Uterus (tissue), 4 donors: Measurements from ENCODE around the gene TGFBI. TPM values are rescaled to one million over a fixed set of nuclear protein-coding genes. Genes with fewer than 3 reads are reported as not detected.

Experiments
- DNase-seq, 2 donors: peaks; one replicate each; pipeline ENCODE4 v3.0.0-alpha.2; 2019 to 2020
- H3K27ac ChIP-seq, 2 donors: fragments of 200-600 bp; sonication (generic); 1 replicate in 1 of 2; 2 replicates in 1 of 2; pipeline ENCODE4 v1.5.1; 2016 to 2018
- H3K27me3 ChIP-seq, 2 donors: fragments of 200-600 bp; sonication (generic); one replicate each; pipeline ENCODE4 v1.5.1; 2018 to 2019; ENCODE audit warnings: control low read depth in 1 of 2
- H3K36me3 ChIP-seq, 2 donors: fragments of 200-600 bp; sonication (generic); one replicate each; pipeline ENCODE4 v1.5.1; 2019; ENCODE audit warnings: control low read depth in 1 of 2
- H3K4me1 ChIP-seq, 2 donors: fragments of 200-600 bp; sonication (generic); one replicate each; pipeline ENCODE4 v1.5.1; 2018 to 2019; ENCODE audit warnings: control low read depth in 1 of 2
- H3K4me3 ChIP-seq, 2 donors: fragments of 200-600 bp; sonication (generic); 1 replicate in 1 of 2; 2 replicates in 1 of 2; pipeline ENCODE4 v1.5.1; 2018 to 2019; ENCODE audit warnings: mild to moderate bottlenecking in 1 of 2
- H3K9me3 ChIP-seq, 2 donors: fragments of 200-600 bp; sonication (generic); one replicate each; pipeline ENCODE4 v1.5.1; 2019; ENCODE audit warnings: control low read depth in 1 of 2
- POLR2A ChIP-seq, 2 donors: fragments of 450-650 bp; IDR thresholded peaks; one replicate each; pipeline ENCODE4 v1.6.1; 2016; ENCODE audit warnings: antibody characterized with exemption in 2 of 2, mild to moderate bottlenecking in 1 of 2, moderate library complexity in 1 of 2
- intact Hi-C: fragments of 100-400 bp; cut with DNase I; formaldehyde crosslinking; loops from one replicate; pipeline ENCODE4 v1.15.1; 2023; ENCODE audit warnings: low total_unique reads
- total RNA-seq, 4 donors: library from RNA; depleted of rRNA in 3 of 4; stranded (reverse); fragments of >200 nt in 3 of 4; gene quantifications; one replicate each; pipeline versions ENCODE4 v1.1.0 to v1.2.4, GENCODE V29; 2014 to 2023
- TF ChIP-seq, protein P1 (sequence below), 4 experiments: fragments of 200-600 bp in 2 of 4; fragments of 450-650 bp in 2 of 4; sonication (generic) in 2 of 4; IDR thresholded peaks; one replicate each; pipeline ENCODE4 v1.5.1; 2016 to 2019; ENCODE audit warnings: antibody characterized with exemption in 4 of 4, mild to moderate bottlenecking in 2 of 4, moderate library complexity in 1 of 4
- donor health status: DM: yes; HTN: yes; CAD: no.

Gene TGFBI
- total RNA-seq, 4 donors from 2014 or later: 27.9 to 293 (median 38.7) TPM

DNA sequence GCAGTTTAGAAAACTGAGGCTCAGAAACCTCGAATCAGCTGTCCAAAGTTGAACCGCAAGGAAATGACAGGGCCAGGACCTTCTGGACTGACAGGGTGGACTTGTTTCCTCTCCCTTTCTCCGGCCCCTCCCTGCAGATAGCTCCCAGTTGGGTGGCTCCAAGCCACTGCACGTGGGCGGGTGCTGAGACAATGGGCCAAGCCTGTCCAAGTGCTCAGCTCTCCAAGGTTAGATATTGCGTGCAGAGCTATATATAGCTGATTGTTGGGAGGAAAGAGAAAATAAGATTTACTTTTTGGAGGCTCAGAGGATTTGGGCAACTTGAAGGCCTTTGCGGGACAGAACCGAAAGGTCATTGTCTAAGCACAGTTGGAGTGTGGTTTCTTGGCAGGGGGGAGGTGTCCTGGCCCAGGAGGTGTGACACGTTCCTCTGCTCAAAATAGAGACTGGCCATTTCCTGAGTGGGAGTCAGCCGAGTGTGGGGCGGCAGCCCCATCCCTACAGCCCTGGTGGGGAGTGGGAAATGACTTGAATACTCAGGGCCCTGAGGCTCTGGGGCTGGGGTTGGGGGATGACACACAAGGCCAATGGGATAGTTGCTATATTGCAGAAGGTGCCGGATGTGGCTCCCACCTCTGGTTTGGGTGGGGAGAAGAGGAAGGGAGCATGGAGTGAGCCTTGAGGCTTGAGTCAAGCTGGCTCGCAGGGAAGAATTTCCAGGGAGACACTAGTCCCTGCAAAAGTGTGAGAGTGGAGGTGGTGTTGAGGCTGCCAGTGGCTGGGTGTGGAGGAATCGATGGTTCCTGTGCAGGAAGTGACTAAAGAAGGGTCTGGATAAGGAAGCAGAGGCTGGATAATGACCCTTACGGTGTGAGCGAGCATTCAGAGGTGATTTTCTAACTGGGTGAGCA lies 59.4 kb downstream of the TGFBI start:
- intact Hi-C loops: no loop called here
- TF ChIP-seq, protein P1, sequence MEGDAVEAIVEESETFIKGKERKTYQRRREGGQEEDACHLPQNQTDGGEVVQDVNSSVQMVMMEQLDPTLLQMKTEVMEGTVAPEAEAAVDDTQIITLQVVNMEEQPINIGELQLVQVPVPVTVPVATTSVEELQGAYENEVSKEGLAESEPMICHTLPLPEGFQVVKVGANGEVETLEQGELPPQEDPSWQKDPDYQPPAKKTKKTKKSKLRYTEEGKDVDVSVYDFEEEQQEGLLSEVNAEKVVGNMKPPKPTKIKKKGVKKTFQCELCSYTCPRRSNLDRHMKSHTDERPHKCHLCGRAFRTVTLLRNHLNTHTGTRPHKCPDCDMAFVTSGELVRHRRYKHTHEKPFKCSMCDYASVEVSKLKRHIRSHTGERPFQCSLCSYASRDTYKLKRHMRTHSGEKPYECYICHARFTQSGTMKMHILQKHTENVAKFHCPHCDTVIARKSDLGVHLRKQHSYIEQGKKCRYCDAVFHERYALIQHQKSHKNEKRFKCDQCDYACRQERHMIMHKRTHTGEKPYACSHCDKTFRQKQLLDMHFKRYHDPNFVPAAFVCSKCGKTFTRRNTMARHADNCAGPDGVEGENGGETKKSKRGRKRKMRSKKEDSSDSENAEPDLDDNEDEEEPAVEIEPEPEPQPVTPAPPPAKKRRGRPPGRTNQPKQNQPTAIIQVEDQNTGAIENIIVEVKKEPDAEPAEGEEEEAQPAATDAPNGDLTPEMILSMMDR (IDR thresholded peaks at IDR 0.05): no peak
- TF ChIP-seq POLR2A (IDR thresholded peaks at IDR 0.05): no peak
- H3K27me3 ChIP-seq: no peaks in the 10 kb centered on the region
- H3K27ac ChIP-seq: peak overlapping the region; percentile 67 to 78
- H3K4me3 ChIP-seq: no peak overlapping the region
- H3K36me3 ChIP-seq: no peaks in the 10 kb centered on the region
- H3K9me3 ChIP-seq: no peaks in the 10 kb centered on the region
- H3K4me1 ChIP-seq: peaks cover 9 to 13% of the 10 kb centered on the region in 2 donors
- peak; percentile 80 to 81 for DNase-seq

DNA sequence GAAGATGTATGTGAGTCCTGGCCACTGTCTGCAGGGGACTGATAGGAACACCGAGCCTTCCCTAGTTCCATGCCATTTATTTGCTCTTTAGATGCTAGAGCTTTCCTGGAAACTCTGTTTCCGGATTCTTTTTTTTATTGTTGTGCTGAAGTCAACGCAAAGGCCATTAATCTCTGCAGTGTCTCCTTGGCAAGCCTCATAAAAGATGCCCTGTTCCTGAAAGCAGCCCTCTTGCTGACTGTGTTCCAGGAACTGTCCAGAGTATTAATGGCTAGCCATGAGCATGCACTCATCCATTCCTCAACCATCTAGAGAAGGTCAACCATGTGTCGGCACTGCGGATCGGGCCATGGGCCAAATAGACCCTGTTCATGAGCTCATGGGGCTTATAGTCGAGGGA lies 61.0 kb downstream of the TGFBI start:
- peak overlapping the region; percentile 25 to 78 for H3K27ac ChIP-seq
- intact Hi-C loops: no loop called here
- DNase-seq: peak; percentile 35 to 43
- H3K4me3 ChIP-seq: no peak overlapping the region
- H3K36me3 ChIP-seq: no peaks in the 10 kb centered on the region
- no peaks in the 10 kb centered on the region for H3K27me3 ChIP-seq
- no peaks in the 10 kb centered on the region for H3K9me3 ChIP-seq
- no peak for TF ChIP-seq POLR2A (IDR thresholded peaks at IDR 0.05)
- TF ChIP-seq, protein P1 (IDR thresholded peaks at IDR 0.05): no peak
- H3K4me1 ChIP-seq: peaks cover 9 to 13% of the 10 kb centered on the region in 2 donors

DNA sequence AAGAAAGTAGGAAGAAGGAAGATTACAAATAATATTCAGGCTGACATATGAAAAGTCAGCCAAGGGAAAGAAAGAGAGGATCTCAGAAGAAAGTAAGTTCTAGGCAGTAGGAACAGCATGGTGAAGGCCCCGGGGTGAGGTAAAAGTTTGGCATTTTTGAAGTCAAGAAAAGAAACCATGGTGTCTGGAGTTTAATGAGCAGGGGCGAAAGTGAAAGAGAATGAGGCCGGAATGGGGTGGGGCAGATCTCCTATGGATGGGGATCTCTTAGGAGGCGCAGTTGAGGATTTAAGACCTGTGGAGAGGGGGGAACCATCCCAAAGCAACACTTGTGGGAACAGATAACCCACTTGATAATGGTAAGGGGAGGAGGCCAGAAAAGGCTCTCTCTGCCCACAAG lies 61.5 kb downstream of the TGFBI start:
- H3K27ac ChIP-seq: peak overlapping the region; percentile 25 to 78

DNA sequence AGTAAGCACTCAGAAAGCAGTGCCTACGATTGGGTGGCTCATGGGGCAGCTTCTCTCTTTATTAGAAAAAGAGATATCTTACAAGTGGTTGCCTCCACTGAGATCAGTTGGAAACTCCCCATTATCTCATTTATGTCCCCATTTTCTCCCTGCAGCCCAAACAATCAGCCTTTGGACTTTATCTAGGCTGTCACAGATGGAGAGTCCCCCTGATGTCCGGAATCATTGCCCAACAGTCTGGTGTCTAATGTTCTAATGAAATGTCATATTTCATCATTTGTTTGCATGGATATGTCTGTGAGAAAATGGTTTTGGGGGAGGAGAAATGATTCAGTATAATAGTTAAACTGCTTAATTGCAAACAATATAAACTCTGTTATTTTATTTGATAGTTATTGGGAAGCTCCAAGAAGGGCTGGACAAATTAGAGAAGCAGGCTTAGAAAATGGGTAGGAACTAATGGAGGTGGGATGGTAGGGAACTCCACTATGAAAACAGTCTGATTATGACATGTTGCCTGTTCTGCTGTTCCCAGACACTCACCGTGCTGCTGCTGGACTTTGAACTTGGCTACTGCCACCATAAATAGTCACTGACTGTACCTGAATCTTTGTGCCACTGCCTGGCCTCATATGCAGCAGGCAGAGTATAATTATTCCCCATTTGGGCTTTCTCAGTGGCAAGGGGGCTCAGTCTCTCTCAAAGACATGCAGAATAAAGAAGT lies 65.6 kb downstream of the TGFBI start:
- no peaks in the 10 kb centered on the region for H3K9me3 ChIP-seq
- H3K27ac ChIP-seq: no peak overlapping the region
- H3K36me3 ChIP-seq: no peaks in the 10 kb centered on the region
- DNase-seq: no peak
- no peaks in the 10 kb centered on the region for H3K27me3 ChIP-seq
- intact Hi-C loops: no loop called here
- TF ChIP-seq, protein P1 (IDR thresholded peaks at IDR 0.05): no peak
- TF ChIP-seq POLR2A (IDR thresholded peaks at IDR 0.05): no peak
- H3K4me1 ChIP-seq: peaks cover 2 to 7% of the 10 kb centered on the region in 2 donors
- no peak overlapping the region for H3K4me3 ChIP-seq

More for the DNA sequence above, 61.5 kb downstream of the TGFBI start:
- intact Hi-C loops: no loop called here
- Histone ChIP-seq H3K9me3 (no peaks in the 10 kb centered on the region), H3K27me3 (no peaks in the 10 kb centered on the region), H3K4me3 (no peak overlapping the region), H3K4me1 (peaks cover 9 to 13% of the 10 kb centered on the region in 2 donors), H3K36me3 (no peaks in the 10 kb centered on the region)
- no peak for DNase-seq
- TF ChIP-seq, protein P1 (IDR thresholded peaks at IDR 0.05): no peak
- no peak for TF ChIP-seq POLR2A (IDR thresholded peaks at IDR 0.05)
